PC-9 (cell line): Measurements from ENCODE around the gene RNF151.

ENCODE experiments used
- EZH2 ChIP-seq: fragments of 200-600 bp; sonication (generic); IDR thresholded peaks from 2 replicates; pipeline ENCODE4 v1.8.0; 2017; ENCODE audit warnings: antibody characterized with exemption, low read depth
- TF ChIP-seq, protein P1 (sequence below): fragments of 200-600 bp; sonication (generic); conservative IDR thresholded peaks from 2 replicates; pipeline ENCODE4 v1.6.1; 2017; ENCODE audit warnings: mixed run types, antibody characterized with exemption, mild to moderate bottlenecking, moderate library complexity

GRCh38 chr16:1953734-1954133 lies 12.9 kb upstream of the RNF151 start:
- TF ChIP-seq, protein P1, sequence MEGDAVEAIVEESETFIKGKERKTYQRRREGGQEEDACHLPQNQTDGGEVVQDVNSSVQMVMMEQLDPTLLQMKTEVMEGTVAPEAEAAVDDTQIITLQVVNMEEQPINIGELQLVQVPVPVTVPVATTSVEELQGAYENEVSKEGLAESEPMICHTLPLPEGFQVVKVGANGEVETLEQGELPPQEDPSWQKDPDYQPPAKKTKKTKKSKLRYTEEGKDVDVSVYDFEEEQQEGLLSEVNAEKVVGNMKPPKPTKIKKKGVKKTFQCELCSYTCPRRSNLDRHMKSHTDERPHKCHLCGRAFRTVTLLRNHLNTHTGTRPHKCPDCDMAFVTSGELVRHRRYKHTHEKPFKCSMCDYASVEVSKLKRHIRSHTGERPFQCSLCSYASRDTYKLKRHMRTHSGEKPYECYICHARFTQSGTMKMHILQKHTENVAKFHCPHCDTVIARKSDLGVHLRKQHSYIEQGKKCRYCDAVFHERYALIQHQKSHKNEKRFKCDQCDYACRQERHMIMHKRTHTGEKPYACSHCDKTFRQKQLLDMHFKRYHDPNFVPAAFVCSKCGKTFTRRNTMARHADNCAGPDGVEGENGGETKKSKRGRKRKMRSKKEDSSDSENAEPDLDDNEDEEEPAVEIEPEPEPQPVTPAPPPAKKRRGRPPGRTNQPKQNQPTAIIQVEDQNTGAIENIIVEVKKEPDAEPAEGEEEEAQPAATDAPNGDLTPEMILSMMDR: no peak
- TF ChIP-seq EZH2: no peak
